ENCODE data around the gene FRMPD1.

DNA sequence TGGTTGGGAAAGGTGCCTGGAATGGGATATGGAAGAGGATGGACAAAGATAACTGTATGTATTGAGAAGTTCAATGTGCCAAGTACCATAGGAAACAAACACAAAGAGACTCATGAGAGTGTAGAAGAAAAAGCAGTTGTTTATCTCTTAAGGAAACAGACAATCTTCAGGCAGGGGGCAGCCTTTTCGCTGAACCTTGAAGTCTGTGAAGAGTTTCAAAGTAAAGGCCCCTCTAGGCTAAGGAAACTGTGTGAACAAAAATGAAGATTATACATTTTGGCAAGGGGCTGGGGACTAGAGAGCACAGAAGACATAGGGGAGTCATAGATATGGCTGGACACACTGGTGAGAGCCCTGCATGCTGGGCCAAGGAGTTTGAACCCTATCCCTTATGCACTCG, 27.5 kb upstream of the FRMPD1 start:
- TF ChIP-seq CTCF (IDR thresholded peaks at IDR 0.05; ENCODE audit: low read length) (no peak), EZH2 (optimal IDR thresholded peaks at IDR 0.05; ENCODE audit: low read depth, low read length) (no peak)
